Activated CD4-positive, alpha-beta T cell treated with anti-CD3 and anti-CD28 coated beads for 24 hours (primary cell): ENCODE measurements around the gene PTMA.
"Not testable (repeated sequence)": the region's sequence is repeated elsewhere in the genome, so short reads cannot be mapped to it uniquely, and the experiment has no call there.

Experiments used
- DNase-seq, 2 donors: peaks; one replicate each; pipeline ENCODE4 v3.0.0-alpha.2; 2020; ENCODE audit warnings: low read depth in 2 of 2

PTMA gene

DNA sequence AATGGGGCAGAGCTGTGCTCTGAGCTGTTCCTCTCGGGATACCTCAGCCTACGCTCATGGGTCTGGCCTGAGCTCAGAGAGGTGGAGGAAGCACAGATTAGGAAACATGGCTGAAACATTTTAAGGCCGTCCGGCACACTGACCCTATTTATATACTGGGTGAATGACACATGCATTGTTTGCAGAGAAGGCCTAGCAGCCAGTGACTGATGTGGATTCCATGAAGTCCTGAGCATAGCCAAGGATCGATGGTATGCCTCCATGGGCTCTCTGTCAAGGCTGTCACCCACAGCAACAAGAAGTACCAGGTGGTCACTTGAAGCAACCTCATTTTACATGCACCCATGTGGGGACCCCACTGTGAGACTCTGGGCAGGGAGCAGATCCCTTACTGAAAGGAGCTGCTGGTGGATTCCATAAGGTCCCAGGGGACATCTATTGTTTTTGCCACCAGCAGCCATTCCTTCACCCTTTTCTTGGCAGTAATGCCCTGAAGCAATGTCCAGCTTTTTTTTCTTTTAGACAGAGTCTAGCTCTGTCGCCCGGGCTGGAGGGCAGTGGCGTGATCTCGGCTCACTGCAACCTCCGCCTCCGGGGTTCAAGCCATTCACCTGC lies 8.4 kb downstream of the PTMA start:
- no peak for DNase-seq

DNA sequence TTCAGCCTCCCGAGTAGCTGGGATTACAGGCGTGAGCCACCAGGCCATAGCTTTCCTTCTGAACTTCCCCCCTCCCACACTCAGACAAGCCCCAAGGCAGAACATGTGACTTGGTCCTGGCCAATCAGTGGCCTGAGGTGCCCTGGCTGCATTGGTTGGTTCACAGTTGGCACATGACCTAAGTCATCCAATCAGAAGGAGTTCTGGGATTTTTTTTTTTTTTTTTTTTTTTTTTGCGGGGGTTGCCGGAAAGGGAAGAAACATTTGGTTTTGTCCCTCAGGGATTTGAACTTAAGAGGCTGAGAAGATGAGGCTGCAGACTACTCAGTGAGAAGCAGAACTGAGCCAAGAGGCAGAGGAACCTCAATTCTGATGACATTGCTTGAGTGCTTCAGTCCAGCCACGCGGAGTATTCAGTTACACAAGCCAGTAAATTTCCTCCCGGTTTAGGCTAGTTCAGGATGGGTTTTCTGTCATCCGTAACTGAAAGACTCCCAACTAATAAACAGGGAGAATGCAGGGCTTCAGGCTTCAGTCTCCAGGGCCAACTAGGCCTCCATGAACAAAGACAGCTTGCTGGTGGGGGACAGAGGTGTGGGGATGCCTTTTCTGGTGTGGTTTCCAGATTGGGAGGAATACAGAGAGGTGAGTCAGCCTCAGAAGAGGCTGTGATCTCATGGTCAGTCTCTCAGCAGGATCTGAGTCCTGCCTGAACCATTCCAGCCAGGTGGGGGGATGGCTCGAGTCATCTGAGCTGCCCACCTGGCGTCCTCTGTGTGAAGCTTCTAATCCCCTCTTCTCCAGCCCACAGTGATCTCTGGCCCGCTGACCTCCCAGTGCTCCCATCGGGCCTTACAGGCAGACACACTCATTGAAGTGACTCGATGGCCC lies 9.2 kb downstream of the PTMA start:
- no peak for DNase-seq

DNA sequence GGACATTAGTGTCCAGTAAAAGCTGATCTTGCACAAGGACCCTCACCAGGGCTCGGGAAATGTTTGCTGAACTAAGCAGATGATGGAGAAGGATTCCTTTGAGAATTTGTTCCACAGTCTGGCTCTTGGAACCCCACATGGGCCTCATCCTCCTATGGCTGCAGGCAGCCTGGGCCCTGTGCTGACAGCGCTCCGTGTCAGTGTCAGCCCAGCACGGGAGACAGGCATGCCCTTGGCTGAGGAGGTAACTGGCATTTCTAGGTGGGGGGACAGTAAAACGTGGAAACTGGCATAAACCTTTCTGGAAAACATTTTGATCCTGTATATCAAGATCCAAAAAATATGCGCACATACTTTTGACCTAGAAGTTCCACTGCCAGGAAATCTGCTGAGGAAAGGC lies 10.5 kb downstream of the PTMA start:
- DNase-seq: no peak

DNA sequence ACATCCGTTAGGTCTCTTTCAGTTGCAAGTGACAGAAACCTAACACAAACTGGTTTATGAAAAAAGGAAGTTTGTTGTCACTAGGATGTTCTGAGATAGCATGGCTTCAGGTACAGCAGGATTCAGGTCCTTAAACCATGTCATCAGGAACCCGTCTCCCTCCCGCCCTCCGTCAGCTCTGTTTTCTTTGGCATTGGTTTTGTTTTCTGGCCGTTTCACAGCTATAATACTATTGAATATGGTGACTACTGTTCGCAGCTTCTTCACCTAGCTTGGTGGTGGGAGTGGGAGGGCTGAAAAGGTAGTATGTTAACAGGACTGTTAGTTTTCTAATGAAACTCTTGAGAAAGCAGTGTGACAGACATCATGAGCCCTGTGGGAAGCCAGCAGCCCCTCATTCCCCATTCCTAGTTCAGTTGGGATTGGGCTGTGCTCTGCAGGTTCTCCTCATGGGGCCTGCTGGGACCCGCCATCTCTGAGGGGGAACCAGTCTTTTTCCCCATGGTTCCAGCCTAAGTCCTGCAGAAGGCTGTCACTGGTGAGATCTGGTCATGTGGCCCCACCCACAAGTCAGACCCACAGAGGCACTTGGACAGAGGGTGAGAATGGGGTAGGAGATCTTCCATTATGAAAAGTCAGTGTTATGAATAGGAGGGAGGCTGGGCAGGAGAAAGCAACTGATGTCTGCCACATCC lies 12.1 kb downstream of the PTMA start:
- no peak for DNase-seq

DNA sequence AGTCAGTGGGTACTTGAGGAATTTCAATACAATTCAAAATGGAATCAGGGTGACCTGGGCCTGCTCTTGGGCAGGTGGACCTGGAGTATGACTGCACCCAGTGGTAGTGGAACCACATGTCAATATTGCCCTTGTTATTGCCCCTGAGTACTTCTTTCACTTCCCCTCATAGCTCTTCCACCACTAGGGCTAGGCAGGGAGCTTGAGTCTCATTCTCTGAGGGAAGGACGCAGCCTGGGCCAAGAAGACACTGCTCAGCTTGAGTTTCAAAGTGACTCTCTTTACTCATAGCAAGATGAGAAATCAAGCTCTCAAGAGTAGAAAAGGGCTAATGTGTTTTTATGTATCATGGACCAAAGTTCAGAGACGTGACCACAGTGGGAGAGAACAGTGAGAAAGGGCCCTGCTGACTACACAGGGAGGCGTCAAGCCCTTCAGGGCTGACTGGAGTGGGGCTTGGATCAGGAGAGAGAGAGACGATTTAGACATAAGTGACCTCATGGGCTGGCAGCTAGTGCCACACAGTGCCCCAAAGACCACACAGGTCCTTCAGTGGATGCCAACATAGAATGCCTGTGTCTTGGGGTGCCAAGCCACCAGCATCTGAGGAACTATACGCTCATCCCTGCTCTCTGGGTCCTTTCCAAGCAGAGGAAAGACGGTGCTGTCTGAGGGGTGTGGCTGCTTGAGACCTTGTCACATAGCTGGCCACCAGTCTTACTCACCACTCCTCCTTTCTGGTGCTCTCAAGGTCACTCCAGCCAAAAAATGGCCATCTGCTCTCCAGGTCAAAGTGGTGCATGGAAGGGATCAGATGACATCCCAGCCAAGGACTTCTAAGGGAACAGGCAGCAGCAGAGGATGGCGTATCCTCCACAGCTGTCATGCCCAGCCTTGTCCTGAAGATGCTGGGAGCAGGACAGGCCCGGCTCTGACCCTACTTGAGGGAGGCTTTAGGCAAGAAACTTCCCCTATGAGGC lies 13.0 kb downstream of the PTMA start:
- no peak for DNase-seq

DNA sequence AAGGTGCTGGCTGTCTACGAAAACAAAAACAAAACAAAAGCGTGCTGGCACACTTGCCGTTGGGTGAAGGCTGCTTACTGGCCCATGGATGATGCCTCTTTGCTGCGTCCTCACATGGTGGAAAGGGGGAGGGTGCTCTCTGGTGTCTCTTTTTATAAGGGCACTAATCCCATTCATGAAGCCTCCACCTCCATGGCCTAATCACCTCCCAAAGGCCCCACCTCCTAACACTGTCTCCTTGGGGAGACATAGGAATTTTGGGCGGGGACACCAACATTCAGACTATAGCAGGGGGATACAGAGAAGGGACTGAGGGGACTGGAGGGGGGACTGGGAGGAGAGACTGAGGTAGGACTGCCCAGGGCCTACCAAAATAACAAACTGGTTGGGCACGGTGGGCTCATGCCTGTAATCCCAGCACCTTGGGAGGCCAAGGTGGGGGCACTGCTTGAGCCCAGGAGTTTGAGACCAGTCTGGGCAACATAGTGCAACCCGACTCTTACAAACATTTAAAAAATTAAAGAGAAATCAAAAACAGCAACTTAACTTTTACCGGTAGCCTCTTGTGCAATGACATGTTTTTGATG lies 14.5 kb downstream of the PTMA start:
- DNase-seq: no peak

DNA sequence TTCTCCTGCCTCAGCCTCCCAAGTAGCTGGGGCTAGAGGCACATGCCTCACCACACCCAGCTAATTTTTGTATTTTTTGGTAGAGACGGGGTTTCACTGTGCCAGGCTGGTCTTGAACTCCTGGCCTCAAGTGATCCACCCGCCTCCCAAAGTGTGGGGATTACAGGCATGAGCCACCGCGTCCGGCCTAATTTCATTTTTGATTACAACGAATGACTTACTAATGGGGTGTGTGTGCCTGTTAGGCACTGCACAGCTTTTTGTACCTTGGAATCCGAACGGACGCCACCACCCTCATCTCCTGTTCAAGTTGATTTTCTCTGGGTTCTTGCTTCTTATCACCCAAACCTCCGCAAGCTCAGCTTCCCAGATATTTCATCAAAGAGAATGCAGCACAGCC lies 17.2 kb downstream of the PTMA start:
- no peak for DNase-seq

DNA sequence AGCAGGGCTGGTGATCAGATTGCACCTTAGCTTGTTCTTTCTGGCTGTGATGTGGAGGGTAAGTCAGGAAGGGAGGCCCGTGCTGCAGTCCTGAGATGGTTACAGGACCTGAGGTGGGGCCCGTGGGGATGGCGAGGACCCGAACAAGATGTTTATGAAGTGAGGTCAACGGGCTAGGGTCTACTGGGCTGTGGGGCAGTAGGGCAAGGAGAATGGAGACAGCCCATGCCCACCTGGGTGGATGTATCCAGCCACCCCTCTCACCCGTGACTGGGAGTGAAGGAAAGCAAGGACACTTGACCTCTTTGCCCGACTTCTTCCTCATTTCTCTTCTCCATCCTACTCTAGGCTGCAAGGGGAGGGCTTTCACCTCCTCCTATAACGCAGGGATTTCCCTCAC lies 18.0 kb downstream of the PTMA start:
- no peak for DNase-seq

DNA sequence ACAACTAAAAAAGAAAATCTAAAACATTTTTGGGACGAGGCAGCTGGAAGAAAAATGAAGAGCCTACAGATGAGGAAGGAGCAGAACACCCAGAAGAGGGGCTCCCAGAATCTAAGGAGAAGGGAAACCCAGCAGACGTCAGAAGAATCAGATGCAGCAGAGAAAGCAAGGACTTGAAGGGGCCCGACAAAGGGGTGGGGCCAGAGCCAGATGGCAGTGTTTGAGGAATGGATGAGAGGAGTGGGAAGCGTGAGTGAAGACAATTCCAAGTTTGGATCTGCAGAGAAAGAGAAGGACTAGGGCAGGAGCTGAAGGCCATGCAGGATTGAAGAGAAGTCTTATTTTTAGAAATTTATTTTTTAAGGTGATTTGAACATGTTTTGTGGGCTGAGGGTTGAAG lies 19.3 kb downstream of the PTMA start:
- DNase-seq: no peak

DNA sequence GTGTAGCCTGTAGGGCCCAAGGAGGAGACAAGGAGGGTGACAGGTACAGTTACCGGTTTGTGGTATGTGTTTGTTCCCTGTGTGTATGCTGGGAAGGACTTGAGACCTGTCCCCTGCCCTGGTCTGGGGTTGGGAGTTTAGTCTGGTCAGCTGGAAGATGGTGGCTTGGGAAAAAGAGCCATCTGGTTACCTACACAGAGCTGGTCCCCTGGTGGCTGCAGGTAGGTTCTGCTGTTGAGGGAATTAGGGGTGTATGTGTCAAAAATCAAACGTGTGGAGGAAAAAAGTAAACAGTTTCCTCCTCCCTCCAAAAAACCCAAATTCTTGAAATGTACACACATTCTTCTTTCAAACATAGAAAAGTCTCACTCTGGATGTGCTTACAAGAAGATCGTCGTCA lies 24.3 kb downstream of the PTMA start:
- no peak for DNase-seq

DNA sequence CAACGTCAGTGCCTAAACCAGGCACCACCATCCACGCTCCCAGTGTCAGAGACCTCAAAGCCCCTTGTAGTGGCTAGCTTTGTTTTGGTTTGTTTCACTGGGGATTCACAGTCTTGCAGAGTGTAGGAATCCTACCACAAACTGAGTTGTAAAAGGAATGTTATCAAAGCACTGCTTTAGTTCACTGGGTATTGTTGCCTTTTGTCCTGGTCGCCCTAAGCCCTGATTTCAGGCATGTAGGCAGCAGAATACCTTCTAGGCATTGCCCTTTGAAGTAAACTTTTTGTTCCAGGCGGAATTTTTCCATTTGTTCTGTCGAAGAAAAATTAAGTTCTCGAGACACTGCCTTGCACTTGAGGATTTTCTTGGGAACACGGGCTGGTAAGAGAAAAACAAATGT lies 29.4 kb downstream of the PTMA start:
- no peak for DNase-seq

DNA sequence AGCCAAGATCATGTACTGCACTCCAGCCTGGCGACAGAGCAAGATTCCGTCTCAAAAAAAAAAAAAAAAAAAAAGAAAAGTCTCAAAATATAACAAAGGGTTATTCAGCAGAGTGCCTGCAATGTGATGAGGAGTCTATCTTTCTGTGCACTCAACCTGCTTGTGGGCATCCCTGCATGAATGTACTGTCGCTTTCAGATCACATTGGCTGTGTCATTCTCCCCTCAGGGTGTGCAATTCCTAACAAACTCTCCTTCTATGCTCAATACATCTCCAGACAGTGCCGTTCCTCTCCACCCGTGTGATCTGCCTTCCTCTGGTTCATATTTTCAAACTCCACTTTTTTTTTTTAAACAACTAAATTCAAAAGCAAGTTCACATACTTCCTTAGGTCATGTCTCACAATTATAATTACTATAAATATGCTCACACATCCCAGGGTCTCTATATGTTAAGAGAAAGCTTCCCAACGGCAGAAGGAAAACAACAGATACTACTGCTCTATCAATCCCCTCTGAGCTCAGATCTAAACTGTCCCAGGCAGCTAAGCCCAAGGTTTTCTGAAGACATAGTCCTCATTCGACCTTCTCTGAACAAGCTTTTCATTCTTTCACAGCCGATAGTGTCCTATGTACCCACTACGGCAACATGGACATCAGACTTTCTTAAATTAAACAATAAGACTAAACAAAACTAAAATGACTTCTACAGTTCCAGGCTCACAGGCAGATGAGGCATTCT lies 35.2 kb downstream of the PTMA start:
- no peak for DNase-seq

DNA sequence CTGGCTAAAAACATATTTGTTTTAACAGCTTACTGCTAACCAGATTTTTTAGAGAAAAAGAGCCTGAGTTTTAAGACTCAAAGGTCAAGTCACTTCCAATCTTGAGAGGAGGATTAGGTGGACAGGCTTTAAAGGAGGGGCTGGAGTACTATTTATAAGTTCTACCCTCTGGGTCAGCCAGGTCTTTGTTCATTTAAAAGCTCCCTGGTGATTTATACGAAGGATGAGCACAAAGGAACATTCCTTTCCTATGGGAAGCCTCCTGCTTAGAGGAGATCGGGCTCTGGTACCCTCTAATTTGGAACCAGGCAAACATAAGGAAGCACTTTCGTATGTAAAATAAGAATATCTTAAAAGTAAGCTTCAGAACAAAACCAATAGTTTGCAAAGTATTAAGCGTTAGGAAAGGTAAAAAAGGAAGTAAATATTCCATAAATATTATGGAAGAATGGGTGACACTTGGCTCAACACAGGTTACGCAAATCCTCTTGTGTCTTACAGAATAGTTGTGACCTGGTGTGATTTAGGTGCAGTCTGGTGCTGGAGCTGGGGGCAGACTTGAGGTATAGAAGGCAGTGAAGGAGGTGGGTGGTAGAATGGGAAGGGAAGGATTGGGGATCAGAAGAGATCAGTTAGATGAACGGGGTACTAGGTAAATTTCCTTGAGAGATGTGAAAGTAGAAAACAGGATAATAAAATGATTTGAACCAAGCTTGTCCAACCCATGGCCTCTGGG lies 37.1 kb downstream of the PTMA start:
- DNase-seq: no peak

DNA sequence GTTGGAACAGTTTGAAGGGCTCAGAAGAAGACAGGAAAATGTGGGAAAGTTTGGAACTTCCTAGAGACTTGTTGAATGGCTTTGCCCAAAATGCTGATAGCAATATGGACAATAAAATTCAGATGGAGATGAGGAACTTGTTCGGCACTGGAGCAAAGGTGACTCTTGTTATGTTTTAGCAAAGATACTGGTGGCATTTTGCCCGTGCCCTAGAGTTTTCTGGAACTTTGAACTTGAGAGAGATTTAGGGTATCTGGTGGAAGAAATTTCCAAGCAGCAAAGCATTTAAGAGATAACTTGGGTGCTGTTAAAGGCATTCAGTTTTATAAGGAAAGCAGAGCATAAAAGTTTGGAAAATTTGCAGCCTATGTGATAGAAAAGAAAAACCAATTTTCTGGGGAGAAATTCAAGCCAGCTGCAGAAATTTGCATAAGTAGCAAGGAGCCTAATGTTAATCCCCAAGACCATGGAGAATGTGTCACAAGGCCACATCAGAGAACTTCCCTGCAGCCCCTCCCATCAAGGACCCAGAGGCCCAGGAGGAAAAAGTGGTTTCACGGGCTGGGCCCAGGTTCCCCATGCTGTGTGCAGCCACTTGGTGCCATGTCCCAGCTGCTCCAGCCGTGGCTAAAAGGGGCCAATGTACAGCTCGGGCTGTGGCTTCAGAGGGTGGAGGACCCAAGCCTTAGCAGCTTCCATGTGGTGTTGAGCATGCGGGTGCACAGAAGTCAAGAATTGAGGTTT lies 40.0 kb downstream of the PTMA start:
- not testable (repeated sequence) for DNase-seq

DNA sequence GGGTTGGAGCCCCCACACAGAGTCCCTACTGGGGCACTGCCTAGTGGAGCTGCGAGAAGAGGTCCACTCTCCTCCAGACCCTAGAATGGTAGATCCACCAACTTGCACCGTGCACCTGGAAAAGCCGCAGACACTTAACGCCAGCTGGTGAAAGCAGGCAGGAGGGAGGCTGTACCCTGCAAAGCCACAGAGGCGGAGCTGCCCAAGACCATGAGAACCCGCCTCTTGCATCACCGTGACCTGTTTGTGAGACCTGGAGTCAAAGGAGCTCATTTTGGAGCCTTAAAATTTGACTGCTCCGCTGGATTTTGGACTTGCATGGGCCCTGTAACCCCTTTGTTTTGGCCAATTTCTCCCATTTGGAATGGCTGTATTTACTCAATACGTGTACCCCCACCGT lies 40.7 kb downstream of the PTMA start:
- DNase-seq: not testable (repeated sequence)

DNA sequence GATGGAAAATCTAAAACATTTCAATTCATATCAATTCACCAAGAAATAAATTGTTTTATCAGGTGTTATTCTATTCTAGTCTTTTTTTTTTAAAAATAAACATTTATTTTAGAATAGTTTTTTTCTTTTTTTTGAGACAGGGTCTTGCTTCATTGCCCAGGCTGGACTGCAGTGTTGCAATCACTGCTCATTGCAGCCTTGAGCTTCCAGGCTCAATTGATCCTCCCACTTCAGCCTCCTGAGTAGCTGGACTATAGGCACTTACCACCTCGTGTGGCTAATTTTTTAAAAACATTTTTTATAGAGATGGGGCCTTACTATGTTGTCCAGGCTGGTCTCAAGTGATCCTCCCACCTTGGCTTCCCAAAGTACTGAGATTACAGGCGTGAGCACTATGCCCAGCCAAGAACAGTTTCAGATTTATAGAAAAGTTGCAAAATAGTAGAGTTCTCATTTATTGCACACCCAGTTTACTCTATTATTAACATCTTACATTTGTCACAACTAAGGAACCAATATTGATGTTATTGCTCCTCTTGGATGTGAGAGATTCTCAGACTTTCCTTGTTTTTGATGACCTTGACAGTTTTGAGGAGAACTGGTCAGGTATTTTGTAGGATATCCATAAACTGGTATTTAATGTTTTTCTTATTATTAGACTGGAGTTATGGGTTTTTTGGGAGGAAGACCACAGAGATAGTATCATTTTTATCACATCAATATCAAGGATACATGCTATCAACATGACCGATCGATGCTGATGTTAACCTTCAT lies 42.9 kb downstream of the PTMA start:
- DNase-seq: no peak

DNA sequence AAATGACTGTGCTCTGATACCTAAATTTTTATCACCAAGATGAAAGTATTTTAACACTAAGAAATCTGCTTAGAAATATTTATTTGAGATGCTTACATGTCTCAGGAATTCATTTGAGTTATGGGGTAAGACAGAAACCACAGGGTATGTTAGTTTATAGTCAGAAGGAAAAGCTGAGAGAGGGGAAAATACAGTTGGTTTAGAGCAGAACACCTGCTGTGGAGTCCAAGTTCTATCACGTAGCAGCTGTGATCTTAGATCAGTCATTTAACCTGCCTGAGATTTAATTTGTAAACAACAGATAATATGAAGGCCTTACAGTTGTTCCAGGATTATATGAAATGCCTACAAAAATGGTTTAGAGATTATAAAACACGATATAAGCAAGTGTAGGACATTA lies 43.7 kb downstream of the PTMA start:
- no peak for DNase-seq

DNA sequence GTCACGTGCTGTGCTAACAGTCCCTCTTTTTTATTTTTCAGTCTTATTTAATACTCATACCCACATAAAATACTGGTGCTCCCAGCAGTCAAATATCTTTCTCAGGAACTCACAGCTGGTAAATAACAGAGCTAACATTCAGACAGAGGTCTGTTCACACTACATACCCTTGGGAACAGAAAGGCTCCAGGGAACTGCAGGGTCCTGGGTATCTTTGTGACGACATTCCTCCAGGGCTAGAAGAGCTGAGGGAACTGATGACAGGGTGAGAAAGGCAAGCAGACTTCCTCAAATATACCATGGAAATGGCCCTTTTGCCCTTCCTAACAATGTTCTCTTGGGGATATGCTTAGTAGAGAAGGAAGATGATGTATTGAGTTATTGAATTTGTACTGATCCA lies 53.4 kb downstream of the PTMA start:
- no peak for DNase-seq
